HG02852 (cell line): ENCODE data around the gene TBC1D1.

ENCODE experiments used
- ATAC-seq: cut with Tn5 transposase; IDR thresholded peaks from one replicate; pipeline ENCODE4 v1.9.1; 2021; ENCODE audit warnings: mild to moderate bottlenecking, moderate library complexity; ENCODE audit not compliant: unreplicated experiment

TBC1D1 gene

DNA sequence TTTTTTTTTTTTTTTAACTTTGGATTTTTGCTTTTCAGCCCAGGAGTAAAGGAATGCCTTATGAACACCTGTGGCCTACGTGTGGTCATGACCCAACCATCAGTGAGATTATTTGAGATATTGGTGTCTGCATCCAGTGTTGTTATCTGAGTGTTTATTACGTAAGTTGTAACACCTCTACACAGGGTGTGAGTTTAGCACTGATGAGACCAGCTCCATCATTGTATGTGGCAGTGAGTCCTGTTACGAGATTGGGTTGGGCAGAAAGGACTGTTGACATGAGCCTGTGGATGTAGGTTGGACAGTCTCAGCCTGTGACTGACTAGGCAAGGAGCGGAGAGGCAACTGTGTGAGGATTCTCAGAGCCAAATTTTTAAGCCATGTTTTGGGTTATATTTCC, 248.3 kb downstream of the TBC1D1 start:
- ATAC-seq, result no peak

DNA sequence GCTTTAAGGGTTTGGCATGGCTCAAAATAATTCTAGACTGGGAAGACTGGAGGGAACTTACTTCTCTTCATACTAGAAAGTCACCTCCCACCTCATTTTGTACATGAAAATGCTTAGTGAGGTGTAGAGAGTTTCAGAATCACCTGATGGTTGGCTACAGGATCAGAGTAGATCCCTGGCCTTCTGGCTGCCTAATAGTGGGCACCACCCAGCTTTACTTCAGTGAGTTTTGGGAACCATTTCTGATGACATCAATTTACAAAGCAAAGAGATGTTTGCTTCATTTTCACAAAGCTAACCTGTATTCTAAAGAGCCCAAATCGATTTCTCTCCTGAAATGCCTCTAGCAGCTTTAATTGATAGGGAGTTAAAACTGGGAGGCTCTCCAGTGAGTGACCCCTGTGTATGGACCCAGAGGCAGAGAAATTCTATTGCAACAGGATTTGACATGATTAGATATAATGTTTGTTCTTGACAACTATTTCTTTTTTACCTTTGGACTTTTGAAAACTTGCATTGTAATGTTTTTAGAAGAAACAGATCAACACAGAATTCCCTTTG, 249.8 kb downstream of the TBC1D1 start:
- no peak for ATAC-seq

DNA sequence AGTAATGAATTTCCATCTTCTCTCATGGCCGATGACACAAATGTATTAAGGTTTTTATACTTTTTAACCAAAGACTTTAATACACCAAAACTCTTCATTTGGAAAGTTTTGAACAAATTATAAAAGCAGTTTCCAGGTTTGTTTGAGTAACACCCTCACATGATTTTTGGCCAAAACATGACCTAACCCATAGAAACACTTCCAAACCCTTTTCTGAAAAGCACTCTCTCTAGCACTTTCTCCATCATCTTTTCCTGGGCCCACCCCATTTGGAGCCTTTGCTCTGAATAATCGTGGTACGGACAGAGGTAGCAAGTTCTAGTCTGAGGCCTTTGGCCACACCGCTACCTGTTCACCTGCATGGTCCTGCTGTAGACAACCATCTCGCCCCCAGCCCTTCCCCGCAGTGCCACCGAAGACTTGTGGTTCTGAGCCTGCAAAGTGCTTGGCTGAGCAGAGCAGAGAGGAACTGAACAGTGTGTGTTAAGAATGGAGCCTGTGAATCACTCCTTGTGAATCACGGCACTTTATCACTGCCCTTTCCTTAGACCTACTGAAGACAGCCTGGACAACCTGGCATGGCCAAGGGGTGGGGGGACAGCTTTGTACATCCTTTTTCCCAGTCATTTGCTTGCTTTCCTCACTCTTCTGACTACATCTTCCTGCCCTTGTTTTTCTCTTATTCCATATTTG, 251.1 kb downstream of the TBC1D1 start:
- ATAC-seq, result no peak

DNA sequence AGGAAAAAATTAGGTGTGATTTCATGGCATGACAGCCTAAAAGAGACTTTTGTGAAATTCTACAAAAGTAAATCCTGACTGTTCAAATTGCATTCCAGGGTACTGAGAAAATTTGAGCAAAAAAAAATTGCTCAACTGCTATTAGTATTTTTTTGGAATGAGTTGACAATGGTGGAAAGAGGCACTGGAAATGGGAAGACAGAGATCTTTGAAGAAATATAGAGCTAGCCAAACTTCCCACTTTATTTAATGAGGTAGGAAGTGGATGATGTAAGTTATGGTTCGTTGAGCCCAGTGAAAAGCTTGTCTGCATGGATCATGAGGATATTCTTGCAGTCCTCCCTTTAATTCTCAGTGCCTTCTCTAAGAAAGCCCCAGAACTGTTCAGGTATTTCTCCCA, 253.1 kb downstream of the TBC1D1 start:
- no peak for ATAC-seq

DNA sequence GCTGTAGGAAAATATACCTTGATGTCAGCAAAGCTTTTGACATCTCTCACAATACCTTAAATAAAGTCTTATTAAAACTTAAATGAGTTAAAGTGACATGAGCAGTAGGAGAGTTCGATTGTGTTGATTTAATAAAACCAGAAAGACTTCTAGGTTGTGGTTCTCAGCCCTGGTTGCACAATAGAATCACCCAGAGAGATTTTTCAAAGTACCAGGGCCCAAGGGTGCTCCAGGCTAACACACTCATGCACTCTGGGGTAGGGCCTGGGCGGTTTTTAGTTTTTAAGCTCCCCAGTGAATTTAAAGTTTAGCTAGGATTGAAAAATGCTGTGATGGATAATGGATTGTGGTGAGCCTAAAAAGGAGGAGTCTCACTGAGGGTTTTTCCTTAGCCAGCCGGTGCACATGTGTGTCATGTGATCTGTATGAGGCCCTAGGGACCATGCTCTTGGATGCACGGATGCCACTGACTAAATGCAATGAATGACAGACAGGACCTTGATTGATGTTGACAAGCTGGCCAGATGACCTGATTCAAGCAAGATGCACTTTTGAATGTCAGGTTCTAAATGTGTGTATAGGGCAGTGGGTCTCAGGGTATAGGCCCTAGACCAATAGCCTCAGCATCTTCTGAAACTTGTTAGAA, 254.3 kb downstream of the TBC1D1 start:
- no peak for ATAC-seq

DNA sequence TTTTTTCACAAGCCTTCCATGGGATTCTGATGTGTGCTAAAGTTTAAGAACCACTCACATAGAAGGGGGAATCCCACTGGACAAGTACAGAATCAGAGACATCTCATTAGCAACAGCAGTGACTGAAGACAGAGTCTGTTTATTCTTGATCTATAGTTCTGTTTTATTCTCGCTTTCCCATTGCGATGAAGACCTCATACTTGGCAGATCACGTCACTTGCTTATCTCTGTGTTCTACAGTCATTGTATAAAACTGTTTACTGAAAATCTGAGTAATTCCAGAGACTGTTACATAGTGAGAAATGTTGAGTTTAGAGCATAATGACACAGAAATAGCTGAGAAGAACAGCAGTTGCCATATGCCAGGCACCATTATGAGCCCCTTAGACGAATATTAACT, 254.9 kb downstream of the TBC1D1 start:
- ATAC-seq, result no peak

DNA sequence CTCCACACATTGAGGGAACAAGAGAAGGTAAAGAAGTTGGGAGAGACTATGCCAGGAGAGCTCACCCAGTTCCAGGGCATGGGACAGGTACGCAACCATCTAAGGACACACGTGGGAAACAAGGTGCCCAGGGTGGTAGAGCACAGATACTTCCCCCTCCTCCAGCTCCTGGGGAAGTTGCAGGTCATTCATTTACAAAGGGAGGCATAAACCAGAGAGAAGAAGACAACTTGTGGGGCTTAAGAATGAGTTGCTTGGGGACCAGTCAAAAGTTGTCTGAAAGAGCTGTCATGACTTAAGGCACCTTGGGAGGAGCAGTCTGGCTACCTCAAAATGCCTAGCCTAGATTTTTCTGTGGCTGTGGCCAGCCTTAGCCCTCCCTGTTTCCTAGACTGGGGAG, 255.5 kb downstream of the TBC1D1 start:
- no peak for ATAC-seq

DNA sequence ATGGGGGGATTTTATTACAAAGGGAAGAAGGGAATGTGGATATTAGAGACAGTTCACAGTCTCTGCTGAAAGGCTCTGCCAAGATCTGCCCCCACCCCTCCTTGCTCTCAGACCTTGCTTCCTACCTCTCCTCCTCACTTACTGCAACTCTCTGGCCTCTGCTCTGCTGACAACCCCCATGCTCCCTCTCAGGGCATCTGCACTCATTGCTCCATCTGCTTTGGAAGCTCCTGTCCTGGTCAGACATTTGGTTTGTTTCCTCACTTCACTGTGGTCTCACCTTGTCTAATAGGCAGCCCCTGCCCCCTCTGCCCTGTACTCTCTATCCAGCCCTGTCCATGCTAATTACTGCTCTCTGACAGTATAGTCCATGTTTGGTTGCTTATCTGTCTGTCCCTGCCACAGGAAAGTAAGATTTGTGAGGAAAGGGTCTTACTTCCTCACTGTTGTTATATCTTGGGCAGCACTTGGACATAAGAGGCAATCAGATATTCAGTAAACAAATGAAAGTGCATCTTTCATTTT, 258.6 kb downstream of the TBC1D1 start:
- ATAC-seq, result no peak

DNA sequence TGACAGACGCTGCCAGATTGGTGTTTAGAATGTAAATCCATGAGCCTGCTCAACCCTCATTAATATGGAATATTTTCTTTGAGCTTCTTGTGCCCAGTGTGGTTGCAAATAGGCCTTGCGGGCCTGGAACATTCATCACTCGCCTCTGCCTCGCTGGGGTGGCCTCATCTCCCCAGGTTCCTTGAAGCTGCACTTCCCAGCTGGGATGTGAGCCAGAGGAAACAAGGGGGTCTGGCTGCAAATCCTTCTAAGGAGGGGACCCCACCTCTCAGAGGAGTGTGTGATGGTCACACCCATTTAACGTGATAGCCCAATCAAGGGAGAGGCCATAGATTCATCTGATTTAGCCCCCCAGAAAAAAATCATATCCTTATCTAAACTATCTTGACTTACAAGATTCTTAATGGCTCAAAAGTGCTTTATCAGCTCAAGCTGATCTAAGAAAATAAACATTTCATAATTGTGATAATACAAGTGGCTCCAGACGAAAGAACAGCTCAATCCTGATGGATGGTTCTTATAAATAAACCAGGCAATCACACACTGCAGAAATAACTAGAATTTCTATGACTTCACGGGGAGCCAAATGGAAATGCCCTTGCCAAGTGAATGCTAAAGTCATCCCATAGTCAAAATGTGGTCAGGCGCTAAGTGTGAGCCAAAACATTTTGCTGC, 259.2 kb downstream of the TBC1D1 start:
- no peak for ATAC-seq

DNA sequence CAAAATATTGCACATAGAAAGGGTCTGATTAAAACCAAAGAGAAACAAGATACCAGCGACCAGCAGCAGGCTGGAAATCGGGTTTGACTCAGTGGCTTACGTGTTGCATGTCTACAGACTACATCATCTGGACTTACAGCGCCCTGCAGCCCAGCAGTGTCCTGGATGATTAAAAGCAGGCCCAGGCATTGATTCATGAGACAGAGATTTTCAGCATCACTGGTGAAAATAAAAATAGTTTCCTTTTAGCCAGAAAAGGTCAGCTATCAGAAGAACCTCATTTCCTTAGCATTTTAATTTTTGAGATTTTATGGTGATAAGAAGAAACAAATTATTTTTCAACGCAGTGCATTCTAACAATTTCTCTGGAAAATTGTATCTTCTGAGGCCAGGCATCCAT, 259.9 kb downstream of the TBC1D1 start:
- no peak for ATAC-seq

DNA sequence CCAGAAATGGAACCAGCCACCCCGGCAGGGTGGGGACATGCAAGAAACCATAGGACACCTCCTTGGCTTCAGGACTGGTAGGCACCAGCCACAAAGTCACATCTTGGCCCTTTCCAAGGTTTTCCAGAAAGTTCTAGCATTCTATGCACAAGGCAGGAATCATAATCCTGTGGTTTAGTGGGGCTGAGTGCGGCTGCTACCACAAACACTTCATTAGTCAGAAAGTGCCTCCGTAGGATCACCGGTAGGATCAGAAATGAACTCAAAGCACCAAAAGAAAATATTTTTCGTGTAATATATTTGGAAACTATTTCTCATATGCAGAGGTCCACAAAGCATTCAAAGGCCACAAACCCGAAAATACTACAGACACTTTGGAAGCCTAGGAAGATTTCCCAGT, 261.0 kb downstream of the TBC1D1 start:
- ATAC-seq, result no peak

DNA sequence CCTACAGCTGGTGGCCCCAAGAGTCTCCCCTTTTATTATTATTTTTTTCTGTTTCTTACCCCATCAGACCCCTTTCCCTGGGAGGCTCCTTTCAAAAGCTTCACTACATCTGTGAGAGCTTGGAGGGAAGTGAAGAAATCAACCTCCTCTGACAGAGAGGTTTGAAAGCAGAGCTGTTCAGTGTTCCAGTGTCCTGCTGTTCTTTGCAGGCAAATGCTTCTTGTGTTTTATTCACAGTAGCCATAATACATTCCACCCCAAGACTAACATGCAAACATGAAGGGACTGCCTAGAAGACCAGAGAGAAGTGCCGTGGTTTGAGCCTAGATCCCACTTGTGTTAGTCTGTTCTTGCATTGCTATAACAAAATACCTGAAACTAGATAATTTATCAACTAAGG, 261.4 kb downstream of the TBC1D1 start:
- no peak for ATAC-seq

DNA sequence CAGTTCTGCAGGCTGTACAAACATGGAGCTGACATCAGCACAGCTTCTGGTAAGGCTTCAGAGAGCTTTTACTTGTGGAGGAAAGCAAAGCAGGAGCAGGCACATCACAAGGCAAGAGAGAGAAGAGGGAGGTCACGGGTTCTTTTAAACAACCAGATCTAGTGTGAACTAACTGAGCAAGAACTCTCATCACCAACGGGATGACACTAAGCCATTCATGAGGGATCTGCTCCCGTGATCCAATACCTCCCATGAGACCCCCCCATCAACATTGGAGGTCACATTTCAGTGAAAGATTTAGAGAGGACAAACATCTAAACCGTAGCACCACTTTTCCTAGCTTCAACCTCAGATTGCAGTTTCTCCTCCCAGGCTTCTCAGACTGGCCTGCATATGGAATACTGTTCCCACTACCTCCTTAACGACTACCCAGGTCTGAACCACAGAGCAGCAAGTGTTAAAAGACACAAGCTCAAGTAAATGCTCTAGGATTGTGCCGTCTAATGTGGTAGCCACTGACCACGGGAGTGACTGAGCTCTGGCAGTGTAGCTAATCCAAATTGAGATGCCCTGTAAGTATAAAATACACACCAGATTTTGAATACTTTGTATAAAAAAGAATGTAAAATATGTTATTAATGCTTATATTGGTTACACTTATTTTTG, 262.0 kb downstream of the TBC1D1 start:
- ATAC-seq, result no peak

DNA sequence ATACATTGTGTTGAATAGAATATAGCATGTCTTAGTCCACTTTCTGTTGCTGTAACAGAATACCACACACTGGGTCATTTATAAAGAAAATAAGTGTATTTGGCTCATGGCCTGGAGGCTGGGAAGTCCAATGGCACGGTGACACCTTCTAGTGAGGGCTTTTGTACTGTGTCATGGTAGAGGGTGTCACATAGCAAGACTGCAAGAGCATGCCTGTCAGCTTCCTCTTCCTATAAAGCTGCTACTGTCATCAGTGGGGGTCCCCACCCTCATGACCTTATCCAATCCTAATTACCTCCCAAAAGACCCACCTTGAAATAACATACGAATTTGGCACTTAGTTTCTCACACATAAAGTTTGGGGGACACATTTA, 262.5 kb downstream of the TBC1D1 start:
- ATAC-seq, result no peak

DNA sequence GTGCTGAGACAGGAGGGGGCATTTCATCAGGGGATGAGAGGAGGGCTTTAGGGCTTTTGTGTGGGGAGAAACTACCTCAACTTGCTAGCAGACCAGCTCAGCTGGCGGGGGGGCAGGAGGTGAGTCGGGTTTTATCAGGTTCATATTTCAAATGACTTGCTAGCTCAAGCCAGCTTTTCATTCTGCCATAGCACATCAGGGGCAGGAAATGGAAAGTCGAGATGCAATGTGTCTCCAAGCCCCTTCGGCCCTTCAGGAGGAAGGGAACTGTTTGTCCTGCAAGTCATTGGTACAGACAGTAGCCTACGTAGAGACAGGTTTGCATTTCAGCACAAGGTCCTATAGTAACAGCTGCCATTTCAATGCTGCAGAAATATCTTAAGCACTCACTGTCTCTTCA, 263.4 kb downstream of the TBC1D1 start:
- no peak for ATAC-seq

DNA sequence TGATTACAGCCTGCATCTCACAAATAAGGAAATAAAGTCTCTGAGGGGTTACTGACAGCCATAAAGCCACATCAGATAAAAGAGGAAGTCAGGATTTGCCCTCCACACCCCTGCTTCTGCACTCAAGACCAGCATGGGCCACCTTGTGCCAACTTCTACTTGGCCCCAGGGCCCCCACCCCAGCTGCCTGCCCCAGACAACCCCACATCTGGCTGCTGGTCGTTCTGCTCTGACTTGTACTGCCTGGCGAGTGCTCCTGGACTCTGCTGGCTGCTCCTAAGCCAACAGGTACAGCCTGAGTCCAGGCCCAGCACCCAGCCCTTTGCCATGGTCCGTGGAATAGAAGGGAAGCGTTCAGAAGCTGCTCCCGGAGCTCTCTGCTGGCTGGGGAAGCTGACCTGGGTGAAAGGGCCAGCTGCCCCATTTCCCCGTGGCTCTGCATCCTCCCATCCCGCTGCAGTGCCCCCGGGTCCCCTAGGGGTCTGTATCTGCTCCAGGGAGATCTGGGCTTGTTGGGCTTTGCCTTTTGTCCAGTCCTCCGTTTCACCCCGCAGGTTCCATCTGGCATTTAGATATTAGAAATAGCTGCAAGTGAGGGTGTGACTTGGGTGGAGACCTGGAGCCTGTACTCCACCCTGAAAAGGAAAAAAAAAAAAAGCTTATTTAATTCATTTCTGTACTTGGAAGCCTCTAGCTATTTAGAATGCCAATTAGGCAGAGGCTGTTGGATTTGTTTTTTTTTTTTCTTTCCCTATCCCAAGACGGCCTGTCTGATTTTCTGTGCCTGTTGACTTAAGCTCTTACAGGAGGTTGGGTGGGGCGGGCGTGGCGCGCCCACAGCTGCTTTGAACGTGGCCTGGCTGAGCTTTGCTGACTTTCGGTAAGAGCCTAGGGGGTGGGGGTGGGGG, 264.1 kb downstream of the TBC1D1 start:
- ATAC-seq, result no peak

DNA sequence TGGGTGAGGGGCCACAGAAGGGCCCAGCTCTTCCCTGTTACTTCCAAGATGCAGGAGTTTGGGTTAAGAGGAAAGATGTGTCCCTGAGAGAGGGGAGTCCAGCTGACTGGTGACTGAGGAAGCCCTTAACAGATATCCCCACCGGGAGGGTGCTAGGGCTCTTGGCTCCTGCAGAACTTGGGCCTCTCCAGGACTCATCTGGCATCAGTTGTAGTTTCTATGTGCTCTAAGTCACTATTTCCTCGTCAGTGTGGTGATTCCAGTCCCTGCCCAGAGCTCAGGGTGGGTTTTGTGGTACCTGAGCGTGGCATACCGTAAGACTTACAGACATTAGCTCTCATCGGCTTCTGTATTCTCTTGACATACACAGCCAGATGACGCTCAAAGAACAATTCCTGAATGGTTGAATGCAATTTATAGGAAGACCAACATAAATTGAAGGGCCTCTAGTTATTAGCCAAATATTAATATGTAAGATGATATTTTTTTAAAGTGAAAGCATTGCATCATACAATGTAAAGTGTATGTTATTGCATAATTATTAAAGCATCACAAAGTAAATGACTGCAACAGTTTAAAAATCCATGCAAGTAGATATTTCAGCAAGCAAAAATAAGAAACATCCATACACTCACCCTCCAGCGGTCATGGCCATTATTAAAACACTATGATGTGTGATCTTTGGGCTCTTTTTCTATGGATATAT, 264.9 kb downstream of the TBC1D1 start:
- ATAC-seq, result no peak

DNA sequence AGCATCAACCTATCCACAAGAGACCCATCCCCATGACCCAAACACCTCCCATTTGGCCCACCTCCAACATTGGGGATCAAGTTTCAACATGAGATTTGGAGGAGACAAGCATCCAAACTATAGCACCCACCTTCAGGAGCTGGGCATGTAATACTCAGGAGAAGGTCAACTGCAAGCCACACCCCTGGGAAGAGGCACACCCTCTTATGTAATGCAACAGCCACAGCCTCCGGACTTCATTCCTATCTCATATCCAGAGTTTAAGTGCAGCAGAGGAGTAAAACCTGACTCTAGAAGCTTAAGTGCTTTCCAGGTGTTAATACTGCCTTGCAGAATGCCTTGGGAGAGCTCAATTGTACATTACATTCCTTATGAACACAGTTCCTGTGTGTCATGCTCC, 266.7 kb downstream of the TBC1D1 start:
- no peak for ATAC-seq

DNA sequence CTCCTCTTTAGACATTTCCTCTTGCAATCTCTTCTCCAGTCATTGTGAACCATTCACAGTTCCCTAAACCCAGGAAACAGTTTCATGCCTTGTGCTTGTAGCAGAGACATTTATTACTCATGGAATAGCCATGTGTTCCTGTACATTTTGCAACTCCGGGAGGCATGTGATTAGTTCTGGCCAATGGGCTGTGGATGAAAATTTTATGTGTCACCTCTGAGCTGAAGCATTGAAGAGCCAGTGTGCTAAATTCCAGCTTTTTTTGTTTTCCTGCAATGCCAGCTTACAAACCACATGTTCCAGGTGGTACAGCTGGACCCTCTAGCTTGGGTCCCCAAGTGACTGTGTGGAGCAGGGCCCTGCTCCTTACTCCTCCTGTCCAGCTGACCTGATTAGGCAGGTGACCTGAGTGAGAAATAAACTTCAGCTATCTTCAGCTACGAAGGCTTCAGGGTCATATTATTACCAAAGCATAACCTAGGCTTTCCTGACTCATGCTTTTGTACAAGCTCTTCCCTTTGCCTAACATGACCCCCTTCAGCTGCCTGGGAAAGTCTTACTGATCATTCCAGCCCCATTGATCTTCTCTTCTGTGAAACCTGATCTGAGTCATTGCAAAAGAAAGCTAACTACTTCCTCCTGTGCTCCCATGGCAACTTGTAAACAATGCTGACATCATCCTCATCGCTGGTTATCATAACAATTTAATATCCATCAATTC, 269.8 kb downstream of the TBC1D1 start:
- peak; percentile 98 for ATAC-seq
